HEK293 (cell line): Measurements from ENCODE around the gene RUSF1.

ENCODE experiments used
- GLIS1 ChIP-seq: fragments of 450-650 bp; formaldehyde crosslinking; IDR thresholded peaks from 2 replicates; pipeline ENCODE4 v1.5.1; 2016; ENCODE audit warnings: missing biosample characterization, missing genetic modification characterization
- IKZF3 ChIP-seq: fragments of 450-650 bp; IDR thresholded peaks from 2 replicates; pipeline ENCODE4 v1.5.0; 2018; ENCODE audit warnings: missing biosample characterization, mild to moderate bottlenecking, missing genetic modification characterization, moderate library complexity
- KLF1 ChIP-seq: fragments of 450-650 bp; formaldehyde crosslinking; IDR thresholded peaks from 2 replicates; pipeline ENCODE4 v1.5.1; 2016; ENCODE audit warnings: missing biosample characterization, missing genetic modification characterization
- KLF10 ChIP-seq: fragments of 450-650 bp; IDR thresholded peaks from 2 replicates; pipeline ENCODE4 v1.5.1; 2018; ENCODE audit warnings: missing biosample characterization, mild to moderate bottlenecking, missing genetic modification characterization
- KLF16 ChIP-seq: fragments of 450-650 bp; formaldehyde crosslinking; IDR thresholded peaks from 2 replicates; pipeline ENCODE4 v1.5.1; 2017; ENCODE audit warnings: missing biosample characterization, missing genetic modification characterization
- SETDB1 ChIP-seq: IDR thresholded peaks from one replicate; pipeline ENCODE4 v1.6.1; 2017; ENCODE audit warnings: mild to moderate bottlenecking, low read length, moderate library complexity, mixed read lengths; ENCODE audit not compliant: insufficient read length
- ZFP3 ChIP-seq: fragments of 450-650 bp; formaldehyde crosslinking; IDR thresholded peaks from 2 replicates; pipeline ENCODE4 v1.5.1; 2016; ENCODE audit warnings: low read depth, missing biosample characterization, missing genetic modification characterization
- ZFP69B ChIP-seq: fragments of 450-650 bp; formaldehyde crosslinking; IDR thresholded peaks from 2 replicates; pipeline ENCODE4 v1.5.1; 2016; ENCODE audit warnings: missing biosample characterization, missing genetic modification characterization
- ZNF10 ChIP-seq: fragments of 450-650 bp; formaldehyde crosslinking; IDR thresholded peaks from 2 replicates; pipeline ENCODE4 v1.5.1; 2017; ENCODE audit warnings: missing biosample characterization, missing genetic modification characterization
- ZNF211 ChIP-seq: fragments of 450-650 bp; formaldehyde crosslinking; IDR thresholded peaks from 2 replicates; pipeline ENCODE4 v1.5.1; 2016; ENCODE audit warnings: low read depth, missing biosample characterization, missing genetic modification characterization
- ZNF292 ChIP-seq: fragments of 450-650 bp; formaldehyde crosslinking; IDR thresholded peaks from 2 replicates; pipeline ENCODE4 v1.5.1; 2016; ENCODE audit warnings: low read depth, missing biosample characterization, missing genetic modification characterization, borderline replicate concordance
- ZNF324 ChIP-seq: fragments of 450-650 bp; formaldehyde crosslinking; IDR thresholded peaks from 2 replicates; pipeline ENCODE4 v1.5.1; 2016; ENCODE audit warnings: missing biosample characterization, missing genetic modification characterization
- ZNF521 ChIP-seq: fragments of 450-650 bp; formaldehyde crosslinking; IDR thresholded peaks from 2 replicates; pipeline ENCODE4 v1.5.1; 2017; ENCODE audit warnings: missing biosample characterization, mild to moderate bottlenecking, missing genetic modification characterization
- ZNF549 ChIP-seq: fragments of 450-650 bp; IDR thresholded peaks from 2 replicates; pipeline ENCODE4 v1.5.1; 2018; ENCODE audit warnings: missing biosample characterization, missing genetic modification characterization, mild to moderate bottlenecking, inconsistent platforms, moderate library complexity
- ZNF561 ChIP-seq: fragments of 450-650 bp; IDR thresholded peaks from 2 replicates; pipeline ENCODE4 v1.5.1; 2018; ENCODE audit warnings: missing biosample characterization, missing genetic modification characterization, borderline replicate concordance
- ZNF624 ChIP-seq: fragments of 450-650 bp; formaldehyde crosslinking; IDR thresholded peaks from 2 replicates; pipeline ENCODE4 v1.5.1; 2017; ENCODE audit warnings: missing biosample characterization, missing genetic modification characterization
- ZNF664 ChIP-seq: fragments of 450-650 bp; formaldehyde crosslinking; IDR thresholded peaks from 2 replicates; pipeline ENCODE4 v1.5.1; 2016; ENCODE audit warnings: missing biosample characterization, missing genetic modification characterization
- ZNF701 ChIP-seq: fragments of 450-650 bp; formaldehyde crosslinking; IDR thresholded peaks from 2 replicates; pipeline ENCODE4 v1.5.1; 2016; ENCODE audit warnings: missing biosample characterization, missing genetic modification characterization
- ZNF792 ChIP-seq: fragments of 450-650 bp; formaldehyde crosslinking; IDR thresholded peaks from 2 replicates; pipeline ENCODE4 v1.5.1; 2016; ENCODE audit warnings: missing biosample characterization, missing genetic modification characterization
- TF ChIP-seq, protein P1 (sequence below): fragments of 450-650 bp; formaldehyde crosslinking; IDR thresholded peaks from 2 replicates; pipeline ENCODE4 v1.5.1; 2016; ENCODE audit warnings: missing biosample characterization, missing genetic modification characterization
- TF ChIP-seq, protein P2 (sequence below): fragments of 450-650 bp; formaldehyde crosslinking; IDR thresholded peaks from 2 replicates; pipeline ENCODE4 v1.5.1; 2016; ENCODE audit warnings: missing biosample characterization, missing genetic modification characterization
- TF ChIP-seq, protein P3 (sequence below): fragments of 450-650 bp; formaldehyde crosslinking; IDR thresholded peaks from 2 replicates; pipeline ENCODE4 v1.5.1; 2016; ENCODE audit warnings: missing biosample characterization, missing genetic modification characterization
- TF ChIP-seq, protein P4 (sequence below): fragments of 450-650 bp; formaldehyde crosslinking; IDR thresholded peaks from 2 replicates; pipeline ENCODE4 v1.5.1; 2016; ENCODE audit warnings: missing biosample characterization, missing genetic modification characterization
- TF ChIP-seq, protein P5 (sequence below): fragments of 450-650 bp; formaldehyde crosslinking; IDR thresholded peaks from 2 replicates; pipeline ENCODE4 v1.5.1; 2017; ENCODE audit warnings: missing biosample characterization, missing genetic modification characterization
- TF ChIP-seq, protein P6 (sequence below): fragments of 450-650 bp; formaldehyde crosslinking; IDR thresholded peaks from 2 replicates; pipeline ENCODE4 v1.5.1; 2016; ENCODE audit warnings: missing biosample characterization, missing genetic modification characterization

RUSF1 gene

DNA sequence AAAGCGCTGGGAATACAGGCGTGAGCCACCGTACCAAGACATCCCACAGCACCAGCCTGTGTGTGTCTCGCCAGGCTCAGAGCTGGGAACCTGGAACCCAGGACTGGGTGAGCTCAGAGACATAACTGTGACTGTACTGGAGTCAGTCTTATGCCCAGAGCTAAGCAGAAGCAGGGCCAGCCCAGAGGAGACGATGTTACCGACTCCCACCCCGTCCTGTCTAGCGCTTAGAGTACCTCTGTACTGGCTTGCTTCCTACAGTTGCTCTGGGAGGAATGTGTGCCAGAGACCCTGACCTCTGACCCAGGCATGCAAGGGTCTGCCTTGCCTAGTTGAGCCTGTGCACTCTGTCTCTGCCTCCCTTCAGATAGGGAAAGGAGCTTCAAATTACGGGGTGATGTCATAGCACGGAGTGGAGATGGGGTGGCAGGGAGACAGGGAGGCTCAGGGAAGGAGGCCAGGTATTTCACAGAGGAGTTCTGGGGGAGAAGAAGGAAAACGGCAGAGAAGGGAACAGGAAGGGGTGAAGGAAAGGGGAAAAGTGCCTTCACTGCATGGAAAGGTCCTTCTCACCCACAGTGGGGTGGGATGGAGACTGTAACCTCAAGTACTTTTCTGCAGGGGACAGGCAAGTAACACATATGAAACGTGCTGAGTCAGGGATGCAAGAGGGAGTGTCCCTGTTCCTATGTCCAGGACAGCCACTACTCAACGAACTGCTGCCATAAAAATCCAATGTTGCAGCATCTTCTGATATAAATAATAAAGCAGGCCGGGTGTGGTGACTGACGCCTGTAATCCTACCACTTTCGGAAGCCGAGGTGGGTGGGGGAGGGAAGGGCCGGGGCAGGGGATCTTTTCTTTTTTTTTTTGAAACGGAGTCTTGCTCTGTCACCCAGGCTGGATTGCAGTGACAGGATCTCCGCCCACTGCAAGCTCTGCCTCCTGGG, 54.7 kb downstream of the RUSF1 start (continued):
- TF ChIP-seq, protein P1, sequence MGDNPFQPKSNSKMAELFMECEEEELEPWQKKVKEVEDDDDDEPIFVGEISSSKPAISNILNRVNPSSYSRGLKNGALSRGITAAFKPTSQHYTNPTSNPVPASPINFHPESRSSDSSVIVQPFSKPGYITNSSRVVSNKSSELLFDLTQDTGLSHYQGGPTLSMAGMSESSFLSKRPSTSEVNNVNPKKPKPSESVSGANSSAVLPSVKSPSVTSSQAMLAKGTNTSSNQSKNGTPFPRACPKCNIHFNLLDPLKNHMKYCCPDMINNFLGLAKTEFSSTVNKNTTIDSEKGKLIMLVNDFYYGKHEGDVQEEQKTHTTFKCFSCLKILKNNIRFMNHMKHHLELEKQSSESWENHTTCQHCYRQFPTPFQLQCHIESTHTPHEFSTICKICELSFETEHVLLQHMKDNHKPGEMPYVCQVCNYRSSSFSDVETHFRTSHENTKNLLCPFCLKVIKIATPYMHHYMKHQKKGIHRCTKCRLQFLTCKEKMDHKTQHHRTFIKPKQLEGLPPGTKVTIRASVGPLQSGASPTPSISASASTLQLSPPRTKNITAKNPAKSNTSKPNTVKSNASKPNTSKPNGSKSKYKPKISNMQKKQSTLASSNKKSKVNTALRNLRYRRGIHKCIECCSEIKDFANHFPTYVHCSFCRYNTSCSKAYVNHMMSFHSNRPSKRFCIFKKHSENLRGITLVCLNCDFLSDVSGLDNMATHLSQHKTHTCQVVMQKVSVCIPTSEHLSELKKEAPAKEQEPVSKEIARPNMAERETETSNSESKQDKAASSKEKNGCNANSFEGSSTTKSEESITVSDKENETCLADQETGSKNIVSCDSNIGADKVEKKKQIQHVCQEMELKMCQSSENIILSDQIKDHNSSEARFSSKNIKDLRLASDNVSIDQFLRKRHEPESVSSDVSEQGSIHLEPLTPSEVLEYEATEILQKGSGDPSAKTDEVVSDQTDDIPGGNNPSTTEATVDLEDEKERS (tag by site-specific recombination): no peak
- TF ChIP-seq ZNF324 (tag by site-specific recombination) (peak; percentile 77; the same call in 1 of the 2 replicates), ZNF211 (no peak), ZNF624 (no peak), KLF1 (tag by site-specific recombination) (peak; percentile 88), ZNF549 (no peak), GLIS1 (no peak), IKZF3 (tag by site-specific recombination) (peak; percentile 56; the same call in 1 of the 2 replicates), ZNF701 (no peak), ZFP3 (tag by site-specific recombination) (peak; percentile 42; the same call in 1 of the 2 replicates), ZNF521 (no peak), ZNF292 (tag by site-specific recombination) (no peak), ZNF10 (tag by site-specific recombination) (no peak), ZNF792 (tag by site-specific recombination) (no peak), KLF16 (tag by site-specific recombination) (peak; percentile 74), ZNF561 (no peak), ZFP69B (peak; percentile 81), KLF10 (peak; percentile 75), ZNF664 (tag by site-specific recombination) (no peak), SETDB1 (no peak)
- TF ChIP-seq, protein P2, sequence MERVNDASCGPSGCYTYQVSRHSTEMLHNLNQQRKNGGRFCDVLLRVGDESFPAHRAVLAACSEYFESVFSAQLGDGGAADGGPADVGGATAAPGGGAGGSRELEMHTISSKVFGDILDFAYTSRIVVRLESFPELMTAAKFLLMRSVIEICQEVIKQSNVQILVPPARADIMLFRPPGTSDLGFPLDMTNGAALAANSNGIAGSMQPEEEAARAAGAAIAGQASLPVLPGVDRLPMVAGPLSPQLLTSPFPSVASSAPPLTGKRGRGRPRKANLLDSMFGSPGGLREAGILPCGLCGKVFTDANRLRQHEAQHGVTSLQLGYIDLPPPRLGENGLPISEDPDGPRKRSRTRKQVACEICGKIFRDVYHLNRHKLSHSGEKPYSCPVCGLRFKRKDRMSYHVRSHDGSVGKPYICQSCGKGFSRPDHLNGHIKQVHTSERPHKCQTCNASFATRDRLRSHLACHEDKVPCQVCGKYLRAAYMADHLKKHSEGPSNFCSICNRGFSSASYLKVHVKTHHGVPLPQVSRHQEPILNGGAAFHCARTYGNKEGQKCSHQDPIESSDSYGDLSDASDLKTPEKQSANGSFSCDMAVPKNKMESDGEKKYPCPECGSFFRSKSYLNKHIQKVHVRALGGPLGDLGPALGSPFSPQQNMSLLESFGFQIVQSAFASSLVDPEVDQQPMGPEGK (tag by site-specific recombination): peak; percentile 94
- TF ChIP-seq, protein P3, sequence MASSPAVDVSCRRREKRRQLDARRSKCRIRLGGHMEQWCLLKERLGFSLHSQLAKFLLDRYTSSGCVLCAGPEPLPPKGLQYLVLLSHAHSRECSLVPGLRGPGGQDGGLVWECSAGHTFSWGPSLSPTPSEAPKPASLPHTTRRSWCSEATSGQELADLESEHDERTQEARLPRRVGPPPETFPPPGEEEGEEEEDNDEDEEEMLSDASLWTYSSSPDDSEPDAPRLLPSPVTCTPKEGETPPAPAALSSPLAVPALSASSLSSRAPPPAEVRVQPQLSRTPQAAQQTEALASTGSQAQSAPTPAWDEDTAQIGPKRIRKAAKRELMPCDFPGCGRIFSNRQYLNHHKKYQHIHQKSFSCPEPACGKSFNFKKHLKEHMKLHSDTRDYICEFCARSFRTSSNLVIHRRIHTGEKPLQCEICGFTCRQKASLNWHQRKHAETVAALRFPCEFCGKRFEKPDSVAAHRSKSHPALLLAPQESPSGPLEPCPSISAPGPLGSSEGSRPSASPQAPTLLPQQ: peak; percentile 73
- TF ChIP-seq, protein P4, sequence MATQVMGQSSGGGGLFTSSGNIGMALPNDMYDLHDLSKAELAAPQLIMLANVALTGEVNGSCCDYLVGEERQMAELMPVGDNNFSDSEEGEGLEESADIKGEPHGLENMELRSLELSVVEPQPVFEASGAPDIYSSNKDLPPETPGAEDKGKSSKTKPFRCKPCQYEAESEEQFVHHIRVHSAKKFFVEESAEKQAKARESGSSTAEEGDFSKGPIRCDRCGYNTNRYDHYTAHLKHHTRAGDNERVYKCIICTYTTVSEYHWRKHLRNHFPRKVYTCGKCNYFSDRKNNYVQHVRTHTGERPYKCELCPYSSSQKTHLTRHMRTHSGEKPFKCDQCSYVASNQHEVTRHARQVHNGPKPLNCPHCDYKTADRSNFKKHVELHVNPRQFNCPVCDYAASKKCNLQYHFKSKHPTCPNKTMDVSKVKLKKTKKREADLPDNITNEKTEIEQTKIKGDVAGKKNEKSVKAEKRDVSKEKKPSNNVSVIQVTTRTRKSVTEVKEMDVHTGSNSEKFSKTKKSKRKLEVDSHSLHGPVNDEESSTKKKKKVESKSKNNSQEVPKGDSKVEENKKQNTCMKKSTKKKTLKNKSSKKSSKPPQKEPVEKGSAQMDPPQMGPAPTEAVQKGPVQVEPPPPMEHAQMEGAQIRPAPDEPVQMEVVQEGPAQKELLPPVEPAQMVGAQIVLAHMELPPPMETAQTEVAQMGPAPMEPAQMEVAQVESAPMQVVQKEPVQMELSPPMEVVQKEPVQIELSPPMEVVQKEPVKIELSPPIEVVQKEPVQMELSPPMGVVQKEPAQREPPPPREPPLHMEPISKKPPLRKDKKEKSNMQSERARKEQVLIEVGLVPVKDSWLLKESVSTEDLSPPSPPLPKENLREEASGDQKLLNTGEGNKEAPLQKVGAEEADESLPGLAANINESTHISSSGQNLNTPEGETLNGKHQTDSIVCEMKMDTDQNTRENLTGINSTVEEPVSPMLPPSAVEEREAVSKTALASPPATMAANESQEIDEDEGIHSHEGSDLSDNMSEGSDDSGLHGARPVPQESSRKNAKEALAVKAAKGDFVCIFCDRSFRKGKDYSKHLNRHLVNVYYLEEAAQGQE (tag by site-specific recombination): no peak
- TF ChIP-seq, protein P5, sequence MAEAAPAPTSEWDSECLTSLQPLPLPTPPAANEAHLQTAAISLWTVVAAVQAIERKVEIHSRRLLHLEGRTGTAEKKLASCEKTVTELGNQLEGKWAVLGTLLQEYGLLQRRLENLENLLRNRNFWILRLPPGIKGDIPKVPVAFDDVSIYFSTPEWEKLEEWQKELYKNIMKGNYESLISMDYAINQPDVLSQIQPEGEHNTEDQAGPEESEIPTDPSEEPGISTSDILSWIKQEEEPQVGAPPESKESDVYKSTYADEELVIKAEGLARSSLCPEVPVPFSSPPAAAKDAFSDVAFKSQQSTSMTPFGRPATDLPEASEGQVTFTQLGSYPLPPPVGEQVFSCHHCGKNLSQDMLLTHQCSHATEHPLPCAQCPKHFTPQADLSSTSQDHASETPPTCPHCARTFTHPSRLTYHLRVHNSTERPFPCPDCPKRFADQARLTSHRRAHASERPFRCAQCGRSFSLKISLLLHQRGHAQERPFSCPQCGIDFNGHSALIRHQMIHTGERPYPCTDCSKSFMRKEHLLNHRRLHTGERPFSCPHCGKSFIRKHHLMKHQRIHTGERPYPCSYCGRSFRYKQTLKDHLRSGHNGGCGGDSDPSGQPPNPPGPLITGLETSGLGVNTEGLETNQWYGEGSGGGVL: peak; percentile 94
- TF ChIP-seq, protein P6, sequence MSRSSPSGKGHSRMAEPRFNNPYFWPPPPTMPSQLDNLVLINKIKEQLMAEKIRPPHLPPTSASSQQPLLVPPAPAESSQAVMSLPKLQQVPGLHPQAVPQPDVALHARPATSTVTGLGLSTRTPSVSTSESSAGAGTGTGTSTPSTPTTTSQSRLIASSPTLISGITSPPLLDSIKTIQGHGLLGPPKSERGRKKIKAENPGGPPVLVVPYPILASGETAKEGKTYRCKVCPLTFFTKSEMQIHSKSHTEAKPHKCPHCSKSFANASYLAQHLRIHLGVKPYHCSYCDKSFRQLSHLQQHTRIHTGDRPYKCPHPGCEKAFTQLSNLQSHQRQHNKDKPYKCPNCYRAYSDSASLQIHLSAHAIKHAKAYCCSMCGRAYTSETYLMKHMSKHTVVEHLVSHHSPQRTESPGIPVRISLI (tag by site-specific recombination): no peak
